Mononuclear cell (primary cell): ENCODE data around the gene LRMDA. TPM values are rescaled to one million over a fixed set of nuclear protein-coding genes. Genes with fewer than 3 reads are reported as not detected.

ENCODE experiments used
- H3K27me3 ChIP-seq: 2 replicates; pipeline ENCODE4 v1.6.0; 2011; ENCODE audit warnings: low read length, control low read depth; ENCODE audit not compliant: insufficient read depth
- H3K4me1 ChIP-seq: 2 replicates; pipeline ENCODE4 v1.5.1; 2011; ENCODE audit warnings: mild to moderate bottlenecking, low read length, control low read depth; ENCODE audit not compliant: insufficient read depth
- H3K4me3 ChIP-seq: 2 replicates; pipeline ENCODE4 v1.5.1; 2011; ENCODE audit warnings: mild to moderate bottlenecking, low read length, moderate library complexity
- H3K9me3 ChIP-seq: 2 replicates; pipeline ENCODE4 v1.5.1; 2011; ENCODE audit warnings: low read depth, mild to moderate bottlenecking, control low read depth, low read length
- total RNA-seq: library from RNA; depleted of rRNA; stranded (reverse); fragments of >200 nt; gene quantifications from one replicate; pipeline ENCODE4 v1.2.3, GENCODE V29; 2012

Gene LRMDA
- total RNA-seq, 1 donor = 7.6 TPM

GRCh38 chr10:76209135-76209534 is 777.7 kb downstream of the LRMDA start:
- Histone ChIP-seq H3K4me3 (no peak overlapping the region), H3K4me1 (no peaks in the 10 kb centered on the region), H3K27me3 (no peaks in the 10 kb centered on the region)

GRCh38 chr10:76210211-76210610 is 778.8 kb downstream of the LRMDA start:
- no peaks in the 10 kb centered on the region for H3K4me1 ChIP-seq
- H3K27me3 ChIP-seq = no peaks in the 10 kb centered on the region
- H3K9me3 ChIP-seq = no peaks in the 10 kb centered on the region
- no peak overlapping the region for H3K4me3 ChIP-seq

More at GRCh38 chr10:76209135-76209534, 777.7 kb downstream of the LRMDA start:
- no peaks in the 10 kb centered on the region for H3K9me3 ChIP-seq

GRCh38 chr10:76211691-76212090 is 780.3 kb downstream of the LRMDA start:
- H3K9me3 ChIP-seq = no peaks in the 10 kb centered on the region
- no peaks in the 10 kb centered on the region for H3K4me1 ChIP-seq
- H3K4me3 ChIP-seq = no peak overlapping the region
- no peaks in the 10 kb centered on the region for H3K27me3 ChIP-seq

- no peaks in the 10 kb centered on the region for H3K9me3 ChIP-seq
- H3K27me3 ChIP-seq = no peaks in the 10 kb centered on the region
- no peak overlapping the region for H3K4me3 ChIP-seq
- no peaks in the 10 kb centered on the region for H3K4me1 ChIP-seq
These were observed 782.5 kb downstream of the LRMDA start for GRCh38 chr10:76213876-76214275.

GRCh38 chr10:76218035-76218434 is 786.6 kb downstream of the LRMDA start:
- H3K4me3 ChIP-seq = no peak overlapping the region
- H3K9me3 ChIP-seq = no peaks in the 10 kb centered on the region
- no peaks in the 10 kb centered on the region for H3K4me1 ChIP-seq
- no peaks in the 10 kb centered on the region for H3K27me3 ChIP-seq

- no peaks in the 10 kb centered on the region for H3K27me3 ChIP-seq
- H3K9me3 ChIP-seq = no peaks in the 10 kb centered on the region
- no peaks in the 10 kb centered on the region for H3K4me1 ChIP-seq
- H3K4me3 ChIP-seq = no peak overlapping the region
These were observed 797.9 kb downstream of the LRMDA start for GRCh38 chr10:76229341-76229740.

GRCh38 chr10:76230921-76231285 is 799.5 kb downstream of the LRMDA start:
- no peaks in the 10 kb centered on the region for H3K4me1 ChIP-seq
- no peaks in the 10 kb centered on the region for H3K27me3 ChIP-seq
- no peak overlapping the region for H3K4me3 ChIP-seq
- no peaks in the 10 kb centered on the region for H3K9me3 ChIP-seq

GRCh38 chr10:76231286-76231934 is 800.0 kb downstream of the LRMDA start:
- Histone ChIP-seq H3K9me3 (no peaks in the 10 kb centered on the region), H3K4me1 (no peaks in the 10 kb centered on the region), H3K4me3 (no peak overlapping the region), H3K27me3 (no peaks in the 10 kb centered on the region)

- Histone ChIP-seq H3K4me1 (no peaks in the 10 kb centered on the region), H3K4me3 (no peak overlapping the region), H3K27me3 (no peaks in the 10 kb centered on the region)
These were observed 803.2 kb downstream of the LRMDA start for GRCh38 chr10:76234499-76235226.

GRCh38 chr10:76236356-76236755 is 804.9 kb downstream of the LRMDA start:
- Histone ChIP-seq H3K9me3 (no peaks in the 10 kb centered on the region), H3K27me3 (no peaks in the 10 kb centered on the region), H3K4me3 (no peak overlapping the region)

More at GRCh38 chr10:76234499-76235226, 803.2 kb downstream of the LRMDA start:
- H3K9me3 ChIP-seq = no peaks in the 10 kb centered on the region

GRCh38 chr10:76242956-76243355 is 811.5 kb downstream of the LRMDA start:
- no peak overlapping the region for H3K4me3 ChIP-seq
- H3K9me3 ChIP-seq = no peaks in the 10 kb centered on the region
- no peaks in the 10 kb centered on the region for H3K27me3 ChIP-seq
- H3K4me1 ChIP-seq = no peaks in the 10 kb centered on the region

More at GRCh38 chr10:76236356-76236755, 804.9 kb downstream of the LRMDA start:
- no peaks in the 10 kb centered on the region for H3K4me1 ChIP-seq

GRCh38 chr10:76244061-76244686 is 812.8 kb downstream of the LRMDA start:
- Histone ChIP-seq H3K27me3 (no peaks in the 10 kb centered on the region), H3K9me3 (no peaks in the 10 kb centered on the region), H3K4me1 (no peaks in the 10 kb centered on the region), H3K4me3 (no peak overlapping the region)

- Histone ChIP-seq H3K4me3 (no peak overlapping the region), H3K4me1 (no peaks in the 10 kb centered on the region), H3K27me3 (no peaks in the 10 kb centered on the region), H3K9me3 (no peaks in the 10 kb centered on the region)
These were observed 814.6 kb downstream of the LRMDA start for GRCh38 chr10:76245951-76246495.

- H3K4me1 ChIP-seq = no peaks in the 10 kb centered on the region
- no peak overlapping the region for H3K4me3 ChIP-seq
- no peaks in the 10 kb centered on the region for H3K27me3 ChIP-seq
- no peaks in the 10 kb centered on the region for H3K9me3 ChIP-seq
These were observed 817.3 kb downstream of the LRMDA start for GRCh38 chr10:76248649-76249200.
